ENCODE results near the gene C14orf180. TPM values are rescaled to one million over a fixed set of nuclear protein-coding genes. Genes with fewer than 3 reads are reported as not detected.

The C14orf180 gene
- total RNA-seq, 1 experiment from 2014 or later, result not detected

GRCh38 chr14:104604458-104605449 lies 25.2 kb downstream of the C14orf180 start, which contains the start of gene TMEM179:
Gene TMEM179 (minus strand): TSS chr14:104604772. CDS start chr14:104604741, 31 bp downstream.
- ChIA-PET POLR2A (ENCODE audit: low non-redundant PET) (interaction anchor here (0.6 kb wide), 1 partner anchor 39 kb away, joined by 3 read pairs; no protein-coding TSS in a partner anchor), CTCF (no interaction called here)
- peak; percentile 47 for DNase-seq (ENCODE audit: low spot score)
- peaks cover 65% of the 10 kb centered on the region for H3K27me3 ChIP-seq (replicated peaks; ENCODE audit: insufficient read depth, low read depth, low read length, poor library complexity)
- no peaks in the 10 kb centered on the region for H3K4me1 ChIP-seq (ENCODE audit: insufficient read depth, low read length, poor library complexity, severe bottlenecking)
- intact Hi-C loops (cut with micrococcal nuclease; ENCODE audit: unreplicated experiment), result no loop called here
- BruUV-seq (replicated peaks), result no TSS peak
- no peak within 1 kb of the TSS for H3K27ac ChIP-seq (ENCODE audit: low read depth, low read length, poor library complexity, severe bottlenecking)
- TF ChIP-seq, protein P1, sequence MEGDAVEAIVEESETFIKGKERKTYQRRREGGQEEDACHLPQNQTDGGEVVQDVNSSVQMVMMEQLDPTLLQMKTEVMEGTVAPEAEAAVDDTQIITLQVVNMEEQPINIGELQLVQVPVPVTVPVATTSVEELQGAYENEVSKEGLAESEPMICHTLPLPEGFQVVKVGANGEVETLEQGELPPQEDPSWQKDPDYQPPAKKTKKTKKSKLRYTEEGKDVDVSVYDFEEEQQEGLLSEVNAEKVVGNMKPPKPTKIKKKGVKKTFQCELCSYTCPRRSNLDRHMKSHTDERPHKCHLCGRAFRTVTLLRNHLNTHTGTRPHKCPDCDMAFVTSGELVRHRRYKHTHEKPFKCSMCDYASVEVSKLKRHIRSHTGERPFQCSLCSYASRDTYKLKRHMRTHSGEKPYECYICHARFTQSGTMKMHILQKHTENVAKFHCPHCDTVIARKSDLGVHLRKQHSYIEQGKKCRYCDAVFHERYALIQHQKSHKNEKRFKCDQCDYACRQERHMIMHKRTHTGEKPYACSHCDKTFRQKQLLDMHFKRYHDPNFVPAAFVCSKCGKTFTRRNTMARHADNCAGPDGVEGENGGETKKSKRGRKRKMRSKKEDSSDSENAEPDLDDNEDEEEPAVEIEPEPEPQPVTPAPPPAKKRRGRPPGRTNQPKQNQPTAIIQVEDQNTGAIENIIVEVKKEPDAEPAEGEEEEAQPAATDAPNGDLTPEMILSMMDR (conservative IDR thresholded peaks at IDR 0.05; ENCODE audit: low read depth, low read length), result no peak
- peak; percentile 81 for TF ChIP-seq EZH2 (IDR thresholded peaks at IDR 0.05; ENCODE audit: borderline replicate concordance, low read depth, low read length, poor library complexity, severe bottlenecking)
- no peaks in the 10 kb centered on the region for H3K9me3 ChIP-seq (ENCODE audit: low read depth, low read length, poor library complexity, severe bottlenecking)
- H3K36me3 ChIP-seq (ENCODE audit: insufficient read depth, low read length, poor library complexity, severe bottlenecking), result no peaks in the 10 kb centered on the region
- H3K4me3 ChIP-seq (ENCODE audit: low read depth, low read length, poor library complexity, severe bottlenecking), result no peak within 1 kb of the TSS

GRCh38 chr14:104609666-104610065 lies 30.1 kb downstream of the C14orf180 start:
- Histone ChIP-seq H3K27me3 (replicated peaks; ENCODE audit: insufficient read depth, low read depth, low read length, poor library complexity) (peaks cover 52% of the 10 kb centered on the region), H3K9me3 (ENCODE audit: low read depth, low read length, poor library complexity, severe bottlenecking) (no peaks in the 10 kb centered on the region), H3K4me1 (ENCODE audit: insufficient read depth, low read length, poor library complexity, severe bottlenecking) (no peaks in the 10 kb centered on the region), H3K36me3 (ENCODE audit: insufficient read depth, low read length, poor library complexity, severe bottlenecking) (no peaks in the 10 kb centered on the region), H3K27ac (ENCODE audit: low read depth, low read length, poor library complexity, severe bottlenecking) (no peak overlapping the region), H3K4me3 (ENCODE audit: low read depth, low read length, poor library complexity, severe bottlenecking) (no peak overlapping the region)
- intact Hi-C loops (cut with micrococcal nuclease; ENCODE audit: unreplicated experiment), result no loop called here
- BruUV-seq (replicated peaks), result no TSS peak
- CTCF ChIA-PET, result no interaction called here
- TF ChIP-seq, protein P1 (conservative IDR thresholded peaks at IDR 0.05; ENCODE audit: low read depth, low read length), result no peak
- TF ChIP-seq EZH2 (IDR thresholded peaks at IDR 0.05; ENCODE audit: borderline replicate concordance, low read depth, low read length, poor library complexity, severe bottlenecking), result no peak
- DNase-seq (ENCODE audit: low spot score), result no peak
- POLR2A ChIA-PET (ENCODE audit: low non-redundant PET), result no interaction called here

DNA sequence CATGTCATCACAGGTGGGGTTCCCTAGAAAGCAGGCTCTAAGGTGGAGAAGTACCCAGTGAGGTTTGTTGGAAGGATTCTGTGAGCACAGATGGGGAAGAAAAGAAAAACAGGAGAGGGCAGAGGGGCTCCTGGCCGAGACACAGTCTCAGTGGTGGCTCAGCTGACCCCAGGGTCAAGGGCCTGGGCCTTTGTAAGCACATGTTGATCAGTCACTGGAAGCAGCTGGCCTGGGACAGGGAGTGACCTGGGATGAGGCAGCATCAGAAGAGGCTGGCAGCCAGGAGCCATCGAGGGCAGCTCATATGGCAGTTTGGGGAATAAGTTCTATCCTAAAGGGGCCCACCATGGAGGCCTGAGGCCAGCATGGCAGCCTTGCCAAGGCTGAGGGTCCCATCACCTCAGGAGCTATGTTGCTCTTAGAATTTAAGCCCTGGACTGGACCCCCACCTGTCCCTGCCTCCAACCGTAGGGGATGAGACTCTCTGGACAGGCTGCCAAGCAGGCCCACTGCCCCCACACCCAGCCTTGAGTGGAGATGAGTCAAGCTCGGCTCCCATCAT lies 31.3 kb downstream of the C14orf180 start:
- POLR2A ChIA-PET (ENCODE audit: low non-redundant PET), result no interaction called here
- DNase-seq (ENCODE audit: low spot score), result no peak
- intact Hi-C loops (cut with micrococcal nuclease; ENCODE audit: unreplicated experiment), result no loop called here
- Histone ChIP-seq H3K4me1 (ENCODE audit: insufficient read depth, low read length, poor library complexity, severe bottlenecking) (no peaks in the 10 kb centered on the region), H3K4me3 (ENCODE audit: low read depth, low read length, poor library complexity, severe bottlenecking) (no peak overlapping the region), H3K27me3 (replicated peaks; ENCODE audit: insufficient read depth, low read depth, low read length, poor library complexity) (peaks cover 41% of the 10 kb centered on the region), H3K9me3 (ENCODE audit: low read depth, low read length, poor library complexity, severe bottlenecking) (no peaks in the 10 kb centered on the region), H3K27ac (ENCODE audit: low read depth, low read length, poor library complexity, severe bottlenecking) (no peak overlapping the region), H3K36me3 (ENCODE audit: insufficient read depth, low read length, poor library complexity, severe bottlenecking) (no peaks in the 10 kb centered on the region)
- TF ChIP-seq, protein P1 (conservative IDR thresholded peaks at IDR 0.05; ENCODE audit: low read depth, low read length), result no peak
- no peak for TF ChIP-seq EZH2 (IDR thresholded peaks at IDR 0.05; ENCODE audit: borderline replicate concordance, low read depth, low read length, poor library complexity, severe bottlenecking)
- CTCF ChIA-PET, result no interaction called here
- BruUV-seq (replicated peaks), result no TSS peak

Data from A673 (cell line).